Measurements from ENCODE around the gene KDM4F. TPM values are rescaled to one million over a fixed set of nuclear protein-coding genes. Genes with fewer than 3 reads are reported as not detected.
"Not testable (repeated sequence)": the region's sequence is repeated elsewhere in the genome, so short reads cannot be mapped to it uniquely, and the experiment has no call there.

Gene KDM4F
- not detected for polyA plus RNA-seq (2013, experiment 1 of 2)
- not detected for polyA plus RNA-seq (2013, experiment 2 of 2)

DNA sequence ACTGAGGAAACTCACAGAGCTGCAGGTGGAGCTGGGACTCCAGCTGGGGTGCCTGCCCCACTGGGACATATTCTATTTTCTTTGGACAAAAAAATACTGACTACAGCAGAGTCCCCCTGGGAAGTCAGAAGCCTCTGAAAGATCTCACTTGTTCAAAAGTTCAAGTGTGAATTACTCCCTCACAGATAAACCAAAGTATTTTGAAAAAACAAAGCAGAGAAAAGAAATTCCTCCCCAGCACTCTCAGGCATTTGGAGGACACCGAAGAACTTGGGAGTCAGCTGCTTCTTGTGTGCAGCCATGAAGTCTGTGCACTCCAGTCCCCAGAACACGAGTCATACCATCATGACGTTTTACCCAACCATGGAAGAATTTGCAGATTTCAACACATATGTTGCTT lies at the start of gene KDM4F:
Gene KDM4F (plus strand): TSS at position 301 of the 400 bp plus-strand sequence.
- H3K9me3 ChIP-seq (ENCODE audit: control insufficient read depth, low read length); H3K4me1 ChIP-seq (ENCODE audit: control insufficient read depth, insufficient read depth, low read length, poor library complexity, severe bottlenecking); H3K4me3 ChIP-seq (ENCODE audit: extremely low read depth, insufficient read depth, low read length, poor library complexity, severe bottlenecking); H3K27ac ChIP-seq (ENCODE audit: low read depth, low read length, severe bottlenecking); H3K36me3 ChIP-seq (ENCODE audit: control insufficient read depth, insufficient read depth, low read length): not testable (repeated sequence)
- no CpG with 5 or more reads among the region's 3 CpGs for WGBS, 2 experiments (ENCODE audit: insufficient coverage in 2 of 2)

GRCh38 chr11:95003716-95004115 lies 45.5 kb upstream of the KDM4F start:
- H3K36me3 ChIP-seq (ENCODE audit: control insufficient read depth, insufficient read depth, low read length), result no peaks in the 10 kb centered on the region
- no peak overlapping the region for H3K4me3 ChIP-seq (ENCODE audit: extremely low read depth, insufficient read depth, low read length, poor library complexity, severe bottlenecking)
- no peaks in the 10 kb centered on the region for H3K9me3 ChIP-seq (ENCODE audit: control insufficient read depth, low read length)
- H3K27ac ChIP-seq (ENCODE audit: low read depth, low read length, severe bottlenecking), result no peak overlapping the region
- H3K4me1 ChIP-seq (ENCODE audit: control insufficient read depth, insufficient read depth, low read length, poor library complexity, severe bottlenecking), result no peaks in the 10 kb centered on the region

DNA sequence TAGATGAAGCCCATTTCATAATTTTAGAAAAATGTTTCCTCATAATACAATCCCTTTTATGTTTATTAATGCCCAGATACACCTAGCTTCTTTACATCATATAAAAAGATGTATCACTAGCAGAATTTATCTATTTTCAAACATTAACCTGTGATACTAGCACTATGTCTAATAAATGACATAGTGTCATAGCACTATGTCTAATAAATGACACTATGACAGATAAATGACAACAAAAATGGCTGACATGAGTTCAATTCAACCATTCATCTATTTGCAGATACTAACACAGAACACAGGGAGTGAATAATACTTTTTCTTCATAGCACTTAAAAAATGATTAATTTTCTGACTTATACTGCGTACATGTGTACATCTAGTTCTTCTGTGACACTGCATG lies 43.6 kb upstream of the KDM4F start:
- no peaks in the 10 kb centered on the region for H3K4me1 ChIP-seq (ENCODE audit: control insufficient read depth, insufficient read depth, low read length, poor library complexity, severe bottlenecking)
- no peaks in the 10 kb centered on the region for H3K9me3 ChIP-seq (ENCODE audit: control insufficient read depth, low read length)
- no CpG with 5 or more reads among the region's 1 CpG for WGBS, 2 experiments (ENCODE audit: insufficient coverage in 2 of 2)
- no peaks in the 10 kb centered on the region for H3K36me3 ChIP-seq (ENCODE audit: control insufficient read depth, insufficient read depth, low read length)
- H3K27ac ChIP-seq (ENCODE audit: low read depth, low read length, severe bottlenecking), result no peak overlapping the region
- no peak overlapping the region for H3K4me3 ChIP-seq (ENCODE audit: extremely low read depth, insufficient read depth, low read length, poor library complexity, severe bottlenecking)

DNA sequence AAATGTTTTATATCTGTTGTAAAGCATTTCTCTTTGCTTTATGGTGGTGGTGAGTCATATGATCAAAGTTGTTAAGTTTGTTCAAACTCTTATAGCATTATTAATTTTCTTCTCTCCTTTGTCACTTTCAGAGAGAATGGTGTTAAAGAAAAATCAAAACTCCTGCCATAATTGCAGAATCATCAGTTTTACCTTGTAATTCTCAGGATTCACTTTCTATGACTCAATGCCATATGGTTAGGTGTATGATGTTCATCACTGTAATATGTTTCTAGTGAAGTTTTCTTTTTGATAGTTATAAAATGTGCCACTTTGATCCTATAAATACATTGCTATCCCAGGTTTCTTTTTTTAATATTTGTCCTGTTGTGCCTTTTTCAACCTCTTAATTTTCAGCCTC lies 37.8 kb upstream of the KDM4F start:
- Histone ChIP-seq H3K36me3 (ENCODE audit: control insufficient read depth, insufficient read depth, low read length) (no peaks in the 10 kb centered on the region), H3K9me3 (ENCODE audit: control insufficient read depth, low read length) (no peaks in the 10 kb centered on the region), H3K4me1 (ENCODE audit: control insufficient read depth, insufficient read depth, low read length, poor library complexity, severe bottlenecking) (no peaks in the 10 kb centered on the region), H3K4me3 (ENCODE audit: extremely low read depth, insufficient read depth, low read length, poor library complexity, severe bottlenecking) (no peak overlapping the region), H3K27ac (ENCODE audit: low read depth, low read length, severe bottlenecking) (no peak overlapping the region)

GRCh38 chr11:95014184-95014821 lies 34.9 kb upstream of the KDM4F start:
- Histone ChIP-seq H3K36me3 (ENCODE audit: control insufficient read depth, insufficient read depth, low read length) (no peaks in the 10 kb centered on the region), H3K9me3 (ENCODE audit: control insufficient read depth, low read length) (no peaks in the 10 kb centered on the region), H3K27ac (ENCODE audit: low read depth, low read length, severe bottlenecking) (no peak overlapping the region), H3K4me1 (ENCODE audit: control insufficient read depth, insufficient read depth, low read length, poor library complexity, severe bottlenecking) (no peaks in the 10 kb centered on the region), H3K4me3 (ENCODE audit: extremely low read depth, insufficient read depth, low read length, poor library complexity, severe bottlenecking) (no peak overlapping the region)
- WGBS, 2 experiments (ENCODE audit: insufficient coverage in 2 of 2), result 85 to 88% methylated on average over 8 to 11 of the region's 12 CpGs

GRCh38 chr11:95016139-95016538 lies 33.1 kb upstream of the KDM4F start:
- 81% methylated on average over 2 of the region's 2 CpGs; no CpG with 5 or more reads in 1 of the 2 experiments for WGBS, 2 experiments (ENCODE audit: insufficient coverage in 2 of 2)
- H3K27ac ChIP-seq (ENCODE audit: low read depth, low read length, severe bottlenecking), result no peak overlapping the region
- H3K4me3 ChIP-seq (ENCODE audit: extremely low read depth, insufficient read depth, low read length, poor library complexity, severe bottlenecking), result no peak overlapping the region
- H3K4me1 ChIP-seq (ENCODE audit: control insufficient read depth, insufficient read depth, low read length, poor library complexity, severe bottlenecking), result no peaks in the 10 kb centered on the region
- no peaks in the 10 kb centered on the region for H3K36me3 ChIP-seq (ENCODE audit: control insufficient read depth, insufficient read depth, low read length)
- no peaks in the 10 kb centered on the region for H3K9me3 ChIP-seq (ENCODE audit: control insufficient read depth, low read length)

- H3K27ac ChIP-seq (ENCODE audit: low read depth, low read length, severe bottlenecking); H3K4me1 ChIP-seq (ENCODE audit: control insufficient read depth, insufficient read depth, low read length, poor library complexity, severe bottlenecking); H3K9me3 ChIP-seq (ENCODE audit: control insufficient read depth, low read length); H3K36me3 ChIP-seq (ENCODE audit: control insufficient read depth, insufficient read depth, low read length); H3K4me3 ChIP-seq (ENCODE audit: extremely low read depth, insufficient read depth, low read length, poor library complexity, severe bottlenecking): not testable (repeated sequence)
- WGBS, 2 experiments (ENCODE audit: insufficient coverage in 2 of 2), result 92 to 97% methylated on average over 5 of the region's 5 CpGs
Observed at GRCh38 chr11:95021468-95021867, 27.8 kb upstream of the KDM4F start.

- Histone ChIP-seq H3K36me3 (ENCODE audit: control insufficient read depth, insufficient read depth, low read length) (no peaks in the 10 kb centered on the region), H3K4me1 (ENCODE audit: control insufficient read depth, insufficient read depth, low read length, poor library complexity, severe bottlenecking) (no peaks in the 10 kb centered on the region), H3K4me3 (ENCODE audit: extremely low read depth, insufficient read depth, low read length, poor library complexity, severe bottlenecking) (no peak within 1 kb of the TSS), H3K9me3 (ENCODE audit: control insufficient read depth, low read length) (no peaks in the 10 kb centered on the region), H3K27ac (ENCODE audit: low read depth, low read length, severe bottlenecking) (no peak within 1 kb of the TSS)
- no CpG with 5 or more reads among the region's 1 CpG for WGBS, 2 experiments (ENCODE audit: insufficient coverage in 2 of 2)
Observed at GRCh38 chr11:95024958-95025357, 24.3 kb upstream of the KDM4F start, which contains the start of gene KDM4E. Gene KDM4E (plus strand): TSS chr11:95025258. CDS start chr11:95025558, 300 bp downstream.

GRCh38 chr11:95025594-95025993 lies 23.6 kb upstream of the KDM4F start:
- H3K9me3 ChIP-seq (ENCODE audit: control insufficient read depth, low read length); H3K36me3 ChIP-seq (ENCODE audit: control insufficient read depth, insufficient read depth, low read length); H3K27ac ChIP-seq (ENCODE audit: low read depth, low read length, severe bottlenecking); H3K4me1 ChIP-seq (ENCODE audit: control insufficient read depth, insufficient read depth, low read length, poor library complexity, severe bottlenecking); H3K4me3 ChIP-seq (ENCODE audit: extremely low read depth, insufficient read depth, low read length, poor library complexity, severe bottlenecking): not testable (repeated sequence)
- no CpG with 5 or more reads among the region's 9 CpGs for WGBS, 2 experiments (ENCODE audit: insufficient coverage in 2 of 2)

GRCh38 chr11:95028357-95028756 lies 20.9 kb upstream of the KDM4F start:
- Histone ChIP-seq H3K4me1 (ENCODE audit: control insufficient read depth, insufficient read depth, low read length, poor library complexity, severe bottlenecking) (no peaks in the 10 kb centered on the region), H3K9me3 (ENCODE audit: control insufficient read depth, low read length) (no peaks in the 10 kb centered on the region), H3K27ac (ENCODE audit: low read depth, low read length, severe bottlenecking) (no peak overlapping the region), H3K36me3 (ENCODE audit: control insufficient read depth, insufficient read depth, low read length) (no peaks in the 10 kb centered on the region), H3K4me3 (ENCODE audit: extremely low read depth, insufficient read depth, low read length, poor library complexity, severe bottlenecking) (no peak overlapping the region)
- no CpG with 5 or more reads among the region's 3 CpGs for WGBS, 2 experiments (ENCODE audit: insufficient coverage in 2 of 2)

DNA sequence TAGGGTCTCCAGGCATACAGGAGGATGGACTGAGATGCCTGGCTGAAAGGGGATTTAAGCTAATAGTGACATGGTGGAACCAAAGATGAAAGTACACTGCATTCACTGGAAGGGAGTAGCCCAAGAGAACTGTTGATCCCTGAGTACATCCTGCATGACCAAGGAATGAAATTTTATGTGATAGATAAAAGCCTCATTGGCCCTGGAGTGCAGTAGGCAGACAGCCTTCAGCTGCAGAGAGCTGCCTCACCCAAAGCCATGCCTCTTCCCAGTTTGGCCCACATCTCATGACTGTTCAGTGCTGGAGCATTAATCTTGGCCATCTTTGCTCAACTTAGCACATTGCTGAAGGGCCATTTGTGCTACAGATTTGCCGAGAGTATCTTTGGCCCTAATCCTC lies 16.2 kb upstream of the KDM4F start:
- no peaks in the 10 kb centered on the region for H3K36me3 ChIP-seq (ENCODE audit: control insufficient read depth, insufficient read depth, low read length)
- no peaks in the 10 kb centered on the region for H3K9me3 ChIP-seq (ENCODE audit: control insufficient read depth, low read length)
- no peak overlapping the region for H3K4me3 ChIP-seq (ENCODE audit: extremely low read depth, insufficient read depth, low read length, poor library complexity, severe bottlenecking)
- no peaks in the 10 kb centered on the region for H3K4me1 ChIP-seq (ENCODE audit: control insufficient read depth, insufficient read depth, low read length, poor library complexity, severe bottlenecking)
- H3K27ac ChIP-seq (ENCODE audit: low read depth, low read length, severe bottlenecking), result no peak overlapping the region
- 91 to 100% methylated on average over 1 of the region's 1 CpG for WGBS, 2 experiments (ENCODE audit: insufficient coverage in 2 of 2)

All from mesodermal cell (in vitro differentiated cells).